GM18526 (cell line): ENCODE results near the gene LRMDA.

Experiments used
- POLR2A ChIP-seq: IDR thresholded peaks from 3 replicates; pipeline ENCODE4 v1.6.1; 2011; ENCODE audit not compliant: insufficient read length; ENCODE audit errors: extremely low read depth

LRMDA gene

DNA sequence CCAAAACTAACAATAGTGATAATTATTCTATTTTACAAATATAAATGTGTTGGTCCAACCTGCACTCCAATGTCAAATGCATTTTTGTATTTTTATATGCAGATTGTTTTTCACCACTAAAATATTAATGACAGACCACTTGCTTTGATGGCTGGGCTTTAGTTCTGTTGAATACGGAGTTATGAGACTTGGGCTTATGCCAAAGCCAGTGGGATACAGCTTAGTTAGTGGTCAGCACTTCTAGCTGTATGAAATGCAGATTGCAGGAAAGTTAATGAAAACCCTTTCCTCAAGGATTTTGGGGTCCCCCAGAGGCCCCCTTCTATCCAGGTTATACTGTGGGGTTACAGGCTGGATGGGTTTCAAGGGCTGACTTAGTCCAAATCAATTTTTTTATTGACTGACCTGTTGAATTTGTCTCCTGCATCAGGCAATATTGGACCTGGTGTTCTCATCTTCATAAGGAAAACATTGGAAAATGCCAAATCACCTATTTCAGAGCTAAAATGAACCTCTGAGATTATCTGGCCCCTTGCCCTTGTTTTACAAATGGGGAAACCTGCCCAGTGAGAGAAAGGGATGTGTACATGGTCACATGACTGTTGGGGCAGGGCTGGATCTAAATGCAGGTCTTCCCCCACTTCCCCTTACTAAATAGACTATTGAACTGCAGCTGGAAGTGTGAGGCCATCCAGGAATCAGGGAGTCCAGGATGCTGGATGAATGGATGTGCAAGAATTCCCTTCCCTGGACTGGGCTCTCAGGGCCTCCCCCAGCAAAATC is 1120.9 kb downstream of the LRMDA start:
- TF ChIP-seq POLR2A, result no peak

DNA sequence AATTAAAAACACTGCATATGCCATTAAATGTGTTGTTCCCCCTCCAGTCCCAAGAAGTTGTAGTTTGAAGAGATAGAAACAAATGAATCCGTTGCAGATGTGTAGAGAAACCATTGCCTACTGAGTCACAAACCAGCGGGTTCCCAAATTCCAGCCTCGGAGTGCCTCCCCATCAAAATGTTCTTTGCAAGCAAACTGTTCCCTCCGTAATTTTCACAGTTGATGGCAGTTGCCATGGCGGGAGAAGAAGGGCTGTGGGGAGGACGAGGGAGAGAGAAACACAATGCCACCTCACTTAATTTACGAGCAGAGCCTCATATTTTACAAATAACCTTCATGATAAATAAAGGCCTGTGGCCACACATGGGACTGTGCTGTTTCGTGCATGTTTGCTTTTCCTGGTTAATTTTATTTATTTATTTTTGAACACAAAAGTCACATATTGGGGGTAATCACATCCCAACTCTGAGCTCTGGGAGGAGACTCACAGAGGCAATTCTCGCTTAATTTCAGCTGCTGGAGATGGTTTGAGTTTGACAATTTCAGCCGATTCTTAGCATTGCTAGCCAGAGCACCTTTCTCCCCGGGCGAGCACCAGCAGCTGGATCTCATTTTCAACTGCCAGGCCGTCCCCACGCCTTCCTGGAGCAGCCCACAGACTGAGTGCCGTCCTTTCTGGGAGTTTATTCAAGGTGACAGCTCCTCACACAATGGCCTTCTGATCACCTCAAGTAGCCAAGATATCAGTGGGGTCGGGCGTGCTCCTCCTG is 1122.0 kb downstream of the LRMDA start:
- no peak for TF ChIP-seq POLR2A

DNA sequence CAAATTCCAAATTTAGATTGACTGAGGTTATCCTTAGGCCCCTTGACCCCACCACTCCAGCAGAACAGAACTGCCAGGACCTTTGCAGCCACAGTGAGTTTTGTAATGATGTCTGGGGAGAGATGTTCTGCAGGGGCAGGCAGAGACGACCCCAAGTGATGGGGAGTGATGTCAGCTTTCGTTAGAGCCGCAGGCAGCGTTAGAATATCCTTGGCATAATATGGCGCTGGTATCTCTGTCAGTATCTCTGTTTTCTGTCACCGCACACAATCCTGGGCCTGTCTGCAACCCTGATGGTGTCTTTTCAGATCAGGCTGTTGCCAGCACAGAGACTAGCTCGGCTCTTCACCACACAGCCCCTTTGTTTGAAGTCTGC is 1122.6 kb downstream of the LRMDA start:
- TF ChIP-seq POLR2A, result no peak

DNA sequence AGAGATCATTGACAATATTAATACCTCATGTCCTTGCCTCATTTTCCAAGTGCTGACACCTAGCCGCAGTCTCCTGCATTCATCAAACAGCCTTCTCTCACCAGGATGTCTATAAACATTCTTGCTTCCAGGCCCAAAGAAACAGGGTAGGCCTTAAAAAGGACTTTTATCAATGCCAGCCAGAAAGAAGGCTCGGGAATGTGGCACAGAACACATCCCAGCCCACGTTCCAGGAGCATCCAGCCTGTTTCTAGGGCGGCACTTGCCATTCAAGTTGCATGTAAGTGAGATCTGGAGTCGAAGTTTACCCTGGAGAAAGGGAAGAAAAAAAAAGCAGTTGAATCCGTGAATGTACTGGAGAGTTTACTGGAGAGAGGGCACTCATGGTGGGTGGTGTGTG is 1123.1 kb downstream of the LRMDA start:
- TF ChIP-seq POLR2A, result no peak

DNA sequence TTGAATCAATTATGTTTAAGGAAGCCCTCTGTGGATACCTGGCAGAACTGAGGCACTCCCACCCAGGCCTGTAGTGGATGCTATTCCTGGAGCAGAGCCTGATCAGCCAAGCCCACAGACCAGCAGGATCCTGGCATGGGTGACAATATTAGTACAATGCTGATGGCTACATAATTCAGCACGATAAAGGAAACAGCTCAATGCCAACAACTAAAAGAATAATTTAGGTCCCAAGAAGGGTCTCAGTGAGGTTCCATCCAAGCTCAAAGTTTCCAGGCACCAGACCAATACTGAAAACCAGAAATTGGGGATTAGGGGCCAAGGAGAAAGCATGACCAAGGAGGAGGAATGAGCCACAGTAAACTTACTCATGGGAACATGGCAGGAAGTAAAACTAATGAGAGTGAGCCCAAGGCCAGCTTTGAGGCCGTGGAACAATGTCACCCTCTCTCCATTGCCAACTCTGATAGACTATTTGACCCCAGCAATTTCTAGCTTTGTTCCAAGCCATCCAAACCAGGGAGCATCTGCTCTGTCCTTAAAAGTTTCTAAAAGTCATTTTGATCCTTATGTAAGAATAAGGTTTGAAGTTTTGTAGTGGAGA is 1123.7 kb downstream of the LRMDA start:
- TF ChIP-seq POLR2A, result no peak

DNA sequence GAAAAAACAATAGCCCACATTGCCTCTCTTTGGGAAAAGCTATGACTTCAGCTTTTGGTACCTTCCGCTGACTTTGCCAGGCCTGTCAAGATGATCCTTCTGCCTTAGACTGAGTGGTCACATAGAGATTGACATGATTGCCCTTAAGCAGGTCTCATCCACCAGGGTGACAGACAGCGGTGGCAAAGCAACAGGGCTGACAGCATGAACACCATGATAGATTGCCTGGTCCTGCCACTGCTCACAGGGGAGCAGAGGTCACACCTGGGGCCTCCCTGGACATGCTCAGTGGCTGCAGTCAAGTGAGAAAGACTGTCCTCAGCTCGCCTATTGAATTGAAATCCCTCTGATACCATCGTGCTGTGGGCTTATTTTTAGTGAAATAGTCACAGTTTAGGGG is 1125.9 kb downstream of the LRMDA start:
- TF ChIP-seq POLR2A, result no peak

DNA sequence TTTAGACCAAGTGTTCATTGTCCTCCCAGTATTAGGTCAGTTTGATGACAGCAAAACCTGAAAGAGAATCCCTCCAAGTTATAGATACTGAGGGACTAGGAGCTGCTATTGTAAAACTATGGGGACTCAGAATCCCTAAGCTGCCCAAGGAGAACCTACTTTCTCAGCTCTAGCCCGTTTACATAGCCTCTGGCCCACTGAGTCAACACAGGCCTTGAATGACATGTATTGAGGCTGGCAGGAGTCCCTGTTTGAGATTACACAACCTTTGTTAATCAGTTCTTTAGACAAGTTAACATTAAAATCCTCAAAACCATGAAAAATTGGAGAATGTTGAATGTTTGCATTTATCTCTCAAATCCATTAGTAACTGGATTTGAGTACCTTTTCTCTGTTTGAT is 1127.2 kb downstream of the LRMDA start:
- TF ChIP-seq POLR2A, result no peak

DNA sequence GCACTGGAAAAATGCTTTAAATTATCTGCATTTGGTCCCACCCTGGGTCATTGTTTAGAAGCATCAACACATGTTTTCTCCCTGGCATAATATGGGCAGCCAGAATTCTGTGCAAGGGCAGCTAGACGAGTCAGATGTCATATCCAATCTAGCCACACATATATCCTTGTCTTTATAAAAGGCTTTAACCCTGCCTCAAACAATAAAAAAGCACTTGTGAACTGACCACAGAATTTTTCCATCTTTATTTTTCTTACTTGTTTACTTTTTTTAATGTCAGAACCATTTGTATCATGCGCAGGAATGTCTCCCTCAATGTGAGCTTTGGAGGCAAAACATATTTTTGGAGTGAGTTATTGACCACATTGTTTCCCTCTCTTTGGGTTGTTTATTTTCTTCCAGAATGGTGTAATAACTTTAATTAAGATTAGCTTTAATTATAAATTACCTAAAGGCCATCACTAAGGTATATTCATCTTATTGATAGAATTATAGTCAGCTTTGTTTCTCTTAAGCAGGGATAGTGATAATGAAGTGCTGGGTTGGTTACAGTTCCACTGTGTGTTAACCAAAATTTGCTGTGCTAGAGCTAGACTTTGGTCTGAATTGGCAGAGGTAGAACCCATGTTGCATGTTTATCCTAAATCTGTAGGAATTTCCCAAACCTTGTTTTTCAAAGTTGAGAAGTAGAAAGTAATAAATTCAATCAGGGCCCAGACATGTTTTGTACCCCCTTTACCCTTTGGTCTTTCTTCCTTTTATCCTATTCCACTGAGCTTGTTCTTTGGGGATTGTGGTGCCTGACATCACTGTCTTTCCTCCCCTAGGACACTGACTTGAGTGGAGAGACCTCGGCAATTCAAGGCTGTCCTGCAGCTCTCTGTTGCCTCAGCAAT is 1127.8 kb downstream of the LRMDA start:
- TF ChIP-seq POLR2A, result no peak

DNA sequence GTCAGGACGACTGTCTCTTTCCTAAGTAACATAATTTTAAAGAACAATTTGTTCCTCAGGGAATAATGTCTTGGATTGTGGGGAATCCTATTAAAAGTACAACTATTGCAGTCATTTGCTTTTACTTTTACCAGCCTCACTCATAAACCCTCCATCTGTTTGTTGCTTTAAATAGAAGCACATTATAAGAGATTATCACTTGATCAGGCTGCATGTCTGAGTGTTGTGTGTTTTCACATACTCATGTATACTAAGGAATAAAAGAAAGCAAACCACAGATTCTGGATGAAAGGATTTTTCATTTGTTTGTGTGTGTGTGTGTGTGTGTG is 1128.4 kb downstream of the LRMDA start:
- no peak for TF ChIP-seq POLR2A

DNA sequence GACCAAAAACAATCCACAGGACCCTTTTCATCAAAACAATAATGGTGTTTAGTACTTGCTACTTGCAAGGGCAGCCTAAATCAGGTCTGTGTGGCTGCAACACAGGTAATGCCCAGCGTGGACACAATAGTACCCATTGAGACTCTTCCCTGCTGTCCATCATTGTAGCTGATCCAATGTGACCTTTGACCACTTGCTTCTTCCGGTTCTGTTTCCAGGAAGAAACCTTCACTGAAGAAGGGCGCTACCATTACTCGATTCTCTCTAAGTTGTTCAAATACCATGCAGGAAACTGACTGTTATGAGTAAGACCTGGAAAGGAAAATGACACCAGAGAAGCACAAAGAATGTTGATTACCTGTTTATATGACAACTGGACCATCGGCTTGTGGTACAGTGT is 1128.9 kb downstream of the LRMDA start:
- TF ChIP-seq POLR2A, result no peak

DNA sequence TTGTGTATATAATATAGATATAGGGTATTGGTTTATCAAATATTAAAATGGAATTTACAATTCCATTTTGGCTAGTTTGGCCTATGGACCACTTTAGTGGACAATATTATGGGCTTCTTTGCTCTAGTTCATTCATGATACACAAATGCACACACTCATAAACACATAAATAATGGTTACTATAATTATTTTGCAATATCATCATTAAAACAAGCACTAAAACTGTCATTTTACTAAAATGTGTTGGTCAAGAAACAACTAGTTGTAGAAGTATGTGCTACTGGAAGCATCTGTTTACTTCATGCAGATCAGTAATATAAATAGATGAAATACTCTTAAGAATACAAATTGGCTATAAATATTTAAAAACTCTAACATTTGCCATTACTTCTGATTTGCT is 1131.9 kb downstream of the LRMDA start:
- no peak for TF ChIP-seq POLR2A

DNA sequence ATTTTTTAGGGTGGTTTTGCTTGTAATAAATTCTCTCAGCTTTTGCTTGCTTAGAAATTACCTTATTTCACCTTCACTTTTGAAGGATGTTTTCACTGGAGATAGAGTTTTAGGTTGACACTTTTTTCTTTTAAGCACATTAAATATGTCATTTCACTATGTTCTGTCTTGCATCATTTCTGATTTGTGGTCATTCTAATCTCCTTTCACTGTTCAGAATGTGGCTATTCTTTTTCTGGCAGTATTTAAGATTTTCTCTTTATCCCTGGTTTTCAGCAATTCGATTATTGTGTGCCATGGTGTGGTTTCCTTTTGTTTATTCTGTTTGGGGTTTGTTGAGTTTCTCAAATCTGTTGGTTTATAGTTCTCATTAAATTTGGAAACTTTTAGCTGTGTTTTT is 1140.6 kb downstream of the LRMDA start:
- TF ChIP-seq POLR2A, result no peak

DNA sequence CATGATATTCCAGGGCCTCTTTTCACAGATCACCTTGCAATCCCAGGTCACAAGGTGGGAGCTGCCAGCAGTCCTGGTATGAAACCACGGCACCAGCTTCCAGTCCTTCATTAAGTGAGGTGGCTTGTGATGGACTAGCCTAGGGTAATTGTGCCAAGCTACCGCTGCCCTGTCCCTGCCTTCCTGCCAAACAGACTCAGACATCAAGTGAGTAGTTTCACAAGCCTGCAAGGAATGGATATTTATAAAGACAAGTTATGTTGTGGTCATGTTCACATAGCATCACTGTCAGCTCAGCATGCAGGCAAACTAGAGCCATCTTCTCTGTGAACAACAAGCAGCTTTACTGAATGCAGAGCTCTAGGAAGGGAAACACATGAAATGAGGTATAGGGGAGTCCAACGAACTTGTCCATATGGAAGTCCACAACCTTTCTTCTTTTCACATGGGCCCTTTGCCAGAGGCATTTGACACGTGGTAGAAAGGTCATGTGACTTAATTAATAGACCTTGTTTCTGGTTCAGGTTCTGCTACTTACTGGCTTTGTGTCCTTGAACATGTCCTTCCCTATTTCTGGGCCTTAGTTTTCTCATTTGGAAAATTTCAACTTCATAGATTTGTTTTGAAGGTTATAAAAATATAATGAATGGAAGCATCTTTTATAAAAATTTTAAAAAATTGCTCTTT is 1145.0 kb downstream of the LRMDA start:
- TF ChIP-seq POLR2A, result no peak

DNA sequence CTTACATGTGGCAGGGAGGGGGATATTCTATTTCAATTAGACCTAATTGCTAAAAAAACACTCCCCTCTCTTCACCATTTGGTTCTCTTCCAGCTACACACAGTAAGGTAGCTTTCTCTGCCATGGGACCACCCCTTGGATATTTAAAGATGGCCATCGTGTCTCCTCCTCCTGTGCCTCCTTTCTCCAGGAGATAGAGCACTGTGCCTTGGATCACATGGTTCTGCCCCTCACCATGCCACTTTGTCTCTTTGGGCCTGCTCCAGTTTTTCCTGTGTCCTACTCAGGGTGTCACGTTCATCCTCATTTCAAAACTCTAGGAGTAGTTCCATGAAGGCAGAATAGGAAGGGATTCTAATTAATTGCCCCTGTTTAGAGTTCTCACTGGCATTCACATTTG is 1146.0 kb downstream of the LRMDA start:
- TF ChIP-seq POLR2A, result no peak
